Loucy (cell line): ENCODE results near the gene SCFD2.
"Not testable (repeated sequence)": the region's sequence is repeated elsewhere in the genome, so short reads cannot be mapped to it uniquely, and the experiment has no call there.

Experiments used
- EZH2phosphoT487 ChIP-seq: fragments of 200-600 bp; IDR thresholded peaks from 2 replicates; pipeline ENCODE4 v1.6.1; 2018; ENCODE audit warnings: antibody characterized with exemption, mild to moderate bottlenecking, moderate library complexity, borderline replicate concordance
- TF ChIP-seq, protein P1 (sequence below): fragments of 200-600 bp; sonication (generic); conservative IDR thresholded peaks from 2 replicates; pipeline ENCODE4 v1.5.1; 2014; ENCODE audit warnings: mild to moderate bottlenecking, antibody characterized with exemption, low read length

DNA sequence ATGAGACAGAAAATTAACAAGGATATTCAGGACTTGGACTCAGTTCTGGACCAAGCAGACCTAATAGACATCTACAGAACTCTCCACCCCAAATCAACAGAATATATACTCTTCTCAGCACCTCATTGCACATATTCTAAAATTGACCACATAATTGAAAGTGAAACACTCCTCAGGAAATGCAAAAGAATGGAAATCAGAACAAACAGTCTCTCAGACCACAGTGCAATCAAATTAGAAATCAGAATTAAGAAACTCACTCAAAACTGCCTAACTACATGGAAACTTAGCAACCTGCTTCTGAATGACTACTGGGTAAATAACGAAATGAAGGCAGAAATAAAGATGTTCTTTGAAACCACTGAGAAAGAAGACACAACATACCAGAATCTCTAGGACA lies 333.0 kb downstream of the SCFD2 start:
- TF ChIP-seq, protein P1, sequence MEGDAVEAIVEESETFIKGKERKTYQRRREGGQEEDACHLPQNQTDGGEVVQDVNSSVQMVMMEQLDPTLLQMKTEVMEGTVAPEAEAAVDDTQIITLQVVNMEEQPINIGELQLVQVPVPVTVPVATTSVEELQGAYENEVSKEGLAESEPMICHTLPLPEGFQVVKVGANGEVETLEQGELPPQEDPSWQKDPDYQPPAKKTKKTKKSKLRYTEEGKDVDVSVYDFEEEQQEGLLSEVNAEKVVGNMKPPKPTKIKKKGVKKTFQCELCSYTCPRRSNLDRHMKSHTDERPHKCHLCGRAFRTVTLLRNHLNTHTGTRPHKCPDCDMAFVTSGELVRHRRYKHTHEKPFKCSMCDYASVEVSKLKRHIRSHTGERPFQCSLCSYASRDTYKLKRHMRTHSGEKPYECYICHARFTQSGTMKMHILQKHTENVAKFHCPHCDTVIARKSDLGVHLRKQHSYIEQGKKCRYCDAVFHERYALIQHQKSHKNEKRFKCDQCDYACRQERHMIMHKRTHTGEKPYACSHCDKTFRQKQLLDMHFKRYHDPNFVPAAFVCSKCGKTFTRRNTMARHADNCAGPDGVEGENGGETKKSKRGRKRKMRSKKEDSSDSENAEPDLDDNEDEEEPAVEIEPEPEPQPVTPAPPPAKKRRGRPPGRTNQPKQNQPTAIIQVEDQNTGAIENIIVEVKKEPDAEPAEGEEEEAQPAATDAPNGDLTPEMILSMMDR = not testable (repeated sequence)
- TF ChIP-seq EZH2phosphoT487 = not testable (repeated sequence)
